C1 segment of cervical spinal cord (tissue), 14 donors: ENCODE results near the gene TNFRSF13B.

Experiments used
- DNase-seq, 14 donors: peaks; one replicate each; lab custom pipeline; 2025; lab: John Stamatoyannopoulos, UW

Gene TNFRSF13B

GRCh38 chr17:16938496-16939207 is 33.3 kb downstream of the TNFRSF13B start:
- no peak for DNase-seq

- DNase-seq = no peak
Observed at GRCh38 chr17:16938031-16938430, 33.9 kb downstream of the TNFRSF13B start.

GRCh38 chr17:16937431-16937830 is 34.5 kb downstream of the TNFRSF13B start:
- no peak for DNase-seq

GRCh38 chr17:16936536-16937310 is 35.2 kb downstream of the TNFRSF13B start:
- DNase-seq = no peak

- no peak for DNase-seq
Observed at GRCh38 chr17:16935786-16936185, 36.1 kb downstream of the TNFRSF13B start.

GRCh38 chr17:16935241-16935663 is 36.7 kb downstream of the TNFRSF13B start:
- no peak for DNase-seq

GRCh38 chr17:16934836-16935235 is 37.1 kb downstream of the TNFRSF13B start:
- no peak for DNase-seq

- DNase-seq = no peak
Observed at GRCh38 chr17:16934133-16934795, 37.7 kb downstream of the TNFRSF13B start.

- DNase-seq = no peak
Observed at GRCh38 chr17:16933317-16934132, 38.4 kb downstream of the TNFRSF13B start.

GRCh38 chr17:16932611-16933010 is 39.3 kb downstream of the TNFRSF13B start:
- no peak for DNase-seq

- no peak for DNase-seq
Observed at GRCh38 chr17:16932156-16932555, 39.8 kb downstream of the TNFRSF13B start.

GRCh38 chr17:16931318-16932060 is 40.4 kb downstream of the TNFRSF13B start:
- DNase-seq = no peak

GRCh38 chr17:16930571-16931317 is 41.2 kb downstream of the TNFRSF13B start:
- no peak for DNase-seq

GRCh38 chr17:16929757-16930520 is 42.0 kb downstream of the TNFRSF13B start:
- DNase-seq = no peak

- no peak for DNase-seq
Observed at GRCh38 chr17:16929035-16929680, 42.8 kb downstream of the TNFRSF13B start.

- no peak for DNase-seq
Observed at GRCh38 chr17:16928406-16929034, 43.4 kb downstream of the TNFRSF13B start.

- DNase-seq = no peak
Observed at GRCh38 chr17:16927641-16928321, 44.1 kb downstream of the TNFRSF13B start.
